GM19351 (cell line): ENCODE measurements around the gene LPCAT3.
"Not testable (repeated sequence)": the region's sequence is repeated elsewhere in the genome, so short reads cannot be mapped to it uniquely, and the experiment has no call there.

Experiments used
- ATAC-seq: cut with Tn5 transposase; IDR thresholded peaks from one replicate; pipeline ENCODE4 v1.9.1; 2021; ENCODE audit warnings: mild to moderate bottlenecking, moderate library complexity; ENCODE audit not compliant: unreplicated experiment

The LPCAT3 gene, protein sequence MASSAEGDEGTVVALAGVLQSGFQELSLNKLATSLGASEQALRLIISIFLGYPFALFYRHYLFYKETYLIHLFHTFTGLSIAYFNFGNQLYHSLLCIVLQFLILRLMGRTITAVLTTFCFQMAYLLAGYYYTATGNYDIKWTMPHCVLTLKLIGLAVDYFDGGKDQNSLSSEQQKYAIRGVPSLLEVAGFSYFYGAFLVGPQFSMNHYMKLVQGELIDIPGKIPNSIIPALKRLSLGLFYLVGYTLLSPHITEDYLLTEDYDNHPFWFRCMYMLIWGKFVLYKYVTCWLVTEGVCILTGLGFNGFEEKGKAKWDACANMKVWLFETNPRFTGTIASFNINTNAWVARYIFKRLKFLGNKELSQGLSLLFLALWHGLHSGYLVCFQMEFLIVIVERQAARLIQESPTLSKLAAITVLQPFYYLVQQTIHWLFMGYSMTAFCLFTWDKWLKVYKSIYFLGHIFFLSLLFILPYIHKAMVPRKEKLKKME

DNA sequence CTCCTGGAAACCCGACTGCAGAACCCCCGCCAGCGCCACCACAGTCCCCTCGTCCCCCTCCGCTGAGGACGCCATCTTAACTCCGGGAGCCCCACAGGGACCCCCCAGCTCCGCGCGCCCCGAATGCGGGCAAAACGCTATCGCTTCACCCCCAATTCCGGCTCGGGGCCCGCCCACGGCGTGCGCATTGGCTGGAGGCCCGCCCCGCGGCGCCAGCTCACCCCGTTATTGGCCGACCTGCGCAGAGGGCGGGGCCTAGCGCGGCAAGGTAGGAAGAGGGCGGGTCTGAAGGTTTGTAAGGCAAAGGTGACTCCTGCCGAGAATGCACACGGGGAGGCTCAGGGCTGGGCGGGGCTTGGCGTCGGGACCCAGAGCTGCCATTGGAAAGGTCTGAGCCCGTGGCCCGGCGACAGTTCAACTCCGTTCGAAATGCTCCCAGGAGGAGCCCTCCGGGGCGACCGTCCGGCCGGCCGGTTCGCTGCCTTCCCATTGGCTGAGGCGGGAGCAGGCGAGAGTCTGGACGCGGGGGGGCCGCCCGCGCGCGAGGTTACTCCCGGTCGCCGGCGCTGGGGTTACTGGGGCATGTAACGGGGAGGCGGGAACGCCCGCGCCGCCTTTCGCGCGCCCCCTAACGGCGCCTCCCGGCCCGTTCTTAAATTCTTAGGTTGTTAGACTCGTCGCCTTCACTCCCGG is at the start of gene LPCAT3:
TSS of gene LPCAT3 (minus strand) at position 127 of the 693 bp plus-strand sequence. CDS start at position 75, 52 bp downstream.
- peak; percentile 89 for ATAC-seq

DNA sequence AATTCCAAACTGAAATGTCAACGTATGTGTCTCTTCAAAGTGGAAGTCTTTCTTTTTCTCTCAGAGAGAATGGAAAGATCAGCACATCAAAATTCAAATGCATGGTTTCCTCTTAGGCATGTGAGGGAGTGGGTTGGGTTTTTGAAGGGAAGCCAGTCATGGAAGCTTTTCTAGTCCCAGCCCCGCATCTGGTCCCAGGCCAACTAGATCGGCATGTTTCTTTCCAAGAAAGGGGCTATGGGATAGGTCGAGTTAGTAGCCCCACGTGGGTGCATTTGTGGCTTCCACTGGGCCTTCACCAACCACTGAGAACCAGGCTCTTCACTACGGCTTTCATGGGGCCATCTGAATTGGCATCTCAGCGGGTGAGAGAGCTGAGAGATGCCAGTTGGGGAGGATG is 48.8 kb upstream of the LPCAT3 start:
- ATAC-seq, result no peak

DNA sequence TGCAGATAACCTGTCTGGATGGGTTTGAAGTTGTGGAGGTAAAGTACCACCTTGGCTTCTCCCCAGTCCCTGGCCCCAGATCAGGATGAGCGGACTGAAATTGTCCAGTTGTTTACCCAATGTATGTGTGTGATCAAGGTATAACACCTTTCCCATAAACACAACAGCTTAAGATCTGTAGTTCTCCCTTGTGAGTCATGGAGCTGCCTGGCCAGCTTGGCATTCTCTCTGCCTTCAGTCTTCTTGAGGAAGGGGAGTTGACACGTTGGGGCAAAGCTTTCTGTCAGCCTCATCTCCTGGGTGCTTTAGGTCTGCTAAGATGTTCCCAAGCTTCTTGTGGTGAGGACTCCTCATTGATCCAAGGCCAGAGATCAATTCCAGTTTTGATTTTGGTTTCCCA is 48.3 kb upstream of the LPCAT3 start:
- ATAC-seq, result no peak

DNA sequence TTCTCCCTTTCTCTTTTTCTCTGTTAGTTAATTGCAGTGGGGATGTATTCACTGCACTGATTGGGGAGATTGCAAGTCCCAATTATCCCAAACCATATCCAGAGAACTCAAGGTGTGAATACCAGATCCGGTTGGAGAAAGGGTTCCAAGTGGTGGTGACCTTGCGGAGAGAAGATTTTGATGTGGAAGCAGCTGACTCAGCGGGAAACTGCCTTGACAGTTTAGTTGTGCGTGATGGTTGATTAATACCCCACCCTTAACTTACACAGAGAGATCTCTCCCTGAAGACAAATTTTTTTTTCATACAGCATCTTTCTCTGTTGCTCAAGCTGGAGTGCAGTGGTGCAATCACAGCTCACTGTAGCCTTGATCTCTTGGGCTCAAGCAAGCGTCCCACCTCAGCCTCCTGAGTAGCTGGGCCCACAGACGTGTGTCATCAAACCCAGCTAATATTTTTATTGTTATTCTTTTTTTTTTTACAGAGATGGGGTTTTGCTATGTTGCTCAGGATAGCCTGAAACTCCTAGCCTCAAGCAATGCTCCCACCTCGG is 46.9 kb upstream of the LPCAT3 start:
- no peak for ATAC-seq

DNA sequence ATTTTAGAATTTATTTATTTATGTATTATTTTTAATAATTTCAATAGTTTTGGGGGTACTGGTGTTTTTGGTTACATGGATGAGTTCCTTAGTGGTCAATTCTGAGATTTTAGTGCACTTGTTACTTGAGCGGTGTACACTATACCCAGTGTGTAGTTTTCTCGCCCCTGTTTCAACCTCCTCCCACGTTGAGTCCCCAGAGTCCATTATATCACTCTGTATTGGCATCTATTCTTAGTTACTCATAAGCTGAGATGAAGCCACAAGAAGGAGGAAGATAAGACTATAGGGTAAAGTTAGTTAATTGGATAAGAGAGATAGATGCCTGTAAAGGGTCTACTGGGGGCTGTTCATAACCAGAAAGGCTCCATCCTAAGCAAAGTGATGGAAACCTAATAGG is 46.2 kb upstream of the LPCAT3 start:
- ATAC-seq, result no peak

DNA sequence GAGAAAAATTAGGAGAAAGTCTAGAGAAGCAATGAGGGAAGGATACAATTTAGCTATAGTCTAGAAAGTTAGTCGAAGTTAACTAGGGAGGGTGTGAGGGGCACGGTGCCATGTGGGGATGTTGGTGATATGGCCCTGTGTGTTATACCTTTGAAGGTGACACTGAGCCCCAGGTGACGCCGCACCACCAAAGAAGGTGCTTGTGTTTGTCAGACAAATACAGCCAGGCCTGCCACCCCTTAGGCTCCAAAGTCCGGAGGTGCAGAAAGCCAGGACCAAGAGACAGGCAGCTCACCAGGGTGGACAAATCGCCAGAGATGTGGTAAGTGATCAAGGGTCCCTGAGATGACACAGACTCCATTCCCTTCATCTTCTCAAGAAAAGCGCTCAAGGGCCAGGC is 43.3 kb upstream of the LPCAT3 start:
- no peak for ATAC-seq

DNA sequence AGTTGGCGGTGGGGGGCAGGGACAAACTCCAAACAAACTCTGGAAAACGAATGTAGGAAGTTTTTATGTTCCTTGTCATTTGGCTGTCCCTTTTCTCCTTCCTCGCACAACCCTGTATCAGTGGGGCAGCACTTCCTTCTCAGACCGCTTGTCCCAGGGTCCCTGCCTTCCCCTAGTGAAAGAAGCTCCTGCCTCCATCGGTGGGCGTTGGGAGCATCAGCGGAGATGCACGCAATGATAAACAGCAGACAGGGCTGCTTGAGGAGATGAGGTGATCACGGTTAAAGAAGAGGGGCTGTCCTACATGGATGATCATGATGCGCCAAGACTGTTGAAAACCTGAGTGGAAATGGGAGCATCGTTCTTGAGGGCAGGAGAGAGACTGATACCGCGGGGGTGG is 42.9 kb upstream of the LPCAT3 start:
- no peak for ATAC-seq

DNA sequence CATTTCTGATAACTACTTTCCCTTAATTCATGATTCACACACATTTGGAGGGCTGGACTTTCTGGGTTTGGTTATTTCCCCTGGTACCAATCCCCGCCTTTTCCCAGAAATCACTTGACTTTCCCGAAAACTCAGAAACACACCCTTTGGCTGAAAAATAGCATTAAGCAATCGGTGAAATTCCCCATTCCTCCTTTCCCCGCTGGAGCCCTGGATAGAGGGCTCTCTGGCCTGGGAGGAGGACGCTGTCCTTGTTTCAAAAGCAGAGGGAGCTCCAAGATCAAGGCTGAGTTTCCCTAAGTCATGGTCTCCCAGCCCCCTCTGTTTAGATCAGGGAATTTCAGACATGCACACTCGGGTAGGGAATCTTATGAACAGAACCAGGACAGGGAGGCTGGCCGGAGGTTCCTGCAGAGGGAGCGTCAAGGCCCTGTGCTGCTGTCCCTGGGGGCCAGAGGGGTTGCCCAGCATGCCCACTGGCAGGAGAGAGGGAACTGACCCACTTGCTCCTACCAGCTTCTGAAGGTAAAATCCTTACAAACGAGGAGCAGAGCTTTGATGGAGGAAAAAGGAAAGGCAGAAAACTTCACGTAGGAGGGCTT is 42.2 kb upstream of the LPCAT3 start, which contains the start of gene C1S:
TSS of gene C1S (plus strand) at position 366 of the 602 bp plus-strand sequence. CDS start 1,195 bp downstream, outside the sequence.
- no peak for ATAC-seq

DNA sequence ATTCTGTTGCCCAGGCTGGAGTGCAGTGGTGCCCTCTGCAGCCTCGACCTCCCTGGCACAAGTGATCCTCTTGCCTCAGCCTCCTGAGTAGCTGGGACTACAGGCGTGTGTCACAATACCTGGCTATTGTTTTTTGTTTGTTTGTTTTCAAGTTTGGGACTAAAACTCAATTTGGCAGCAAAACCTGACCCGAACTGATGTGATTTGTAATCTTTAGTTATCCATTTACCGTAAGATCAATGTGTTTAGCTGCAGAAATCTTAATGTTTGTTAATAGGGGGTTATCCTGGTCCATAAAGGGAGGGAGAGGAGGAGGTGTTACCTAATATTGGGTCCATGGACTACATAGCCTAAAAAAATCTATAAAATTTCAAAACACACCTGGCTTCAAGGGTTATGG is 41.5 kb upstream of the LPCAT3 start:
- ATAC-seq, result no peak

DNA sequence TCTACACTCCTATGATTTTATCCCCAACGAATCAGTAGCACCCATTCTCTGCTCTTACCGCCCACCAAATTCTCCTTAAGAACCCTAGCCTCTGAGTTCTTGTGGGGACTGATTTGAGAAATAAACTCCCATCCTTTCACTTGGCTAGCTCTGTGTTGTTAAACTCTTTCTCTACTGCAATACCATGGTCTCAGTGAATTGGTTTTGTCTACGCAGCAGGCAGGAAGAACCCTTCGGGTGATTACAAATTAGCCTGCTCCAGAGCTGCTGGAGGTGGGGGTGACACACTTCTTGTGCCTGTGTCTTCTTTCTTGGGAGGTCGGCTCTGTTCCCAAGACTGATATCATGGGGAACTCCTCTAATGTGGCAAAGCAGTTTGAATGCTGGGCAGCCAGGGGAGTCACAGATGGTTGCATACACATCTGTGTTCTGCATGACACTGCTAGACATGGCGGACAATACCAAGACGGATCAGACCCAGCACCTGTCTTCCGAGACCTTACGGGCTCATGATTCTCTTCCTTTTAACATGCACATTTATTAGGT is 40.6 kb upstream of the LPCAT3 start:
- ATAC-seq, result no peak

DNA sequence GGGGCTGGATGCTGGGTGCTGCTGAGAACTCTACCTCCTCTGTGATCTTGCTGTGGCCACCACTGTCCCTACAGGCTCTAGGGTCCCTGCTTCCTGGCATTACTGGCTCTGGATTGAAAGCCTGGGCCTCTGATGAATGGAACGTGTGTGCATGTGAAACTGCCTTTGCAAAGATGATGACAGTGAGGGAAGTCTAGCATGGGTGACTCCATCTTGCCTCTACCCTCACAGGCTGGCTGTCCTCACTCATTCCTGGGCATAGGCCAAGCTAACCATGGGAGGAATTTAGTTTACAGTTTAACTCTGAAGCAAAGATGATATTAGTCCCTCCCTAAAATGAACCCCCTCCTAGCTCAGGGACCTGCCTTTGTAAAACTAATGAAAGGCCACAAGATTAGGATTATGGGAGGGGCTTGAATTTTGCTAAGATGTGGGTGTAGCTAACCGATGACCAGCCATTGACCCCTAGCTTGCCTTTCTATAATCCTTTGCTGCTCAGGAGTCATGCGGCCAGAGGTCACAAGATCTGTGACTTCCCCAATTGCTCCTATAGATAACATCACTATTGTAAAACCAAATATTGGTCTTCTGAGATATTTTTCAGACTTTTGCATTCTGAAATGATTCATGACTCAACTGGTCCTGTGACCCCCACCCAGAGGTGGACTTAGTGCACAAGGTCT is 40.0 kb upstream of the LPCAT3 start:
- ATAC-seq, result no peak

DNA sequence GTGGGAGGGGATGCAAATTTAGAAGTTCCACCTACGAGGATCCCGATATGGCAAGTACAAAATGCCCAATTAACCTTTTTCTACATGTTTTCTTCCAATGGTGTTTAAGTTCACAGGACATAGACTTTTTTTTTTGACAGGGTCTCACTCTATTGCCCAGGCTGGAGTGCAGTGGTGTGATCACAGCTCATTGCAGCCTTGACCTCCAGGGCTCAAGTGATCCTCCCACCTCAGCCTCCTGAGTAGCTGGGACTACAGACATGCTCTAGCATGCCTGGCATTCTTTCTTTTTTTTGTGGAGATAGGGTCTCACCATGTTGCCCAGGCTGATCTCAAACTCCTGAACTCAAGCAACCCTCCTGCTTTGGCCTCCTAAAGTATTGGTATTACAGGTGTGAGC is 37.5 kb upstream of the LPCAT3 start:
- ATAC-seq, result not testable (repeated sequence)

DNA sequence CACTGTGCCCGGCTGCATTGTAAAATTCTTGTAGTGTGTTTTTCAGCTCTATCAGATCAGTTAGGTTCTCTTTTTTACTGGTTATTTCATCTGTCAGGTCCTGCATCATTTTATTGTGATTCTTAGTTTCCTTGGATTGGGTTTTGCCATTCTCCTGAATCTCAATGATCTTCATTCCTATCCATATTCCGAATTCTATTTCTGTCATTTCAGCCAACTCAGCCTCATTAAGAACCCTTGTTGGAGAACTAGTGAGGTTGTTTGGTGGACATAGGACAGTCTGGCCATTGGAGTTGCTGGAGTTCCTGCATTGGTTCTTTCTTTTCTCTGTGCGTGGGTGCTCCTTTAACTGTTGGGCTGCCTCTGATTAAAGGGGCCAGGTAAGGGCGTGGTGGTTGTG is 36.6 kb upstream of the LPCAT3 start:
- ATAC-seq, result no peak

DNA sequence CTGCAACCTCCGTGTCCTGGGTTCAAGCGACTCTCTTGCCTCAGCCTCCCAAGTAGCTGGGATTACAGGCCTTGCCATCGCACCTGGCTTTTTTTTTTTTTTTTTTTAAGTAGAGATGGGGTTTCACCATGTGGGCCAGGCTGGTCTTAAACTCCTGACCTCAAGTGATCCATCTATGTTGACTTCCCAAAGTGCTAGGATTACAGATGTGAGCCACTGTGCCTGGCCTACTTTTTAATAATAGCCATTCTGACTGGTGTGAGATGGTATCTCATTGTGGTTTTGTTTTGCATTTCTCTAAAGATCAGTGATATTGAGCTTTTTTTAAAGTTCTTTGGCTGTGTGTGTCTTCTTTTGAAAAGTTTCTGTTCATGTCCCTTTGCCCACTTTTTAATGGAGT is 31.7 kb upstream of the LPCAT3 start:
- ATAC-seq, result not testable (repeated sequence)

DNA sequence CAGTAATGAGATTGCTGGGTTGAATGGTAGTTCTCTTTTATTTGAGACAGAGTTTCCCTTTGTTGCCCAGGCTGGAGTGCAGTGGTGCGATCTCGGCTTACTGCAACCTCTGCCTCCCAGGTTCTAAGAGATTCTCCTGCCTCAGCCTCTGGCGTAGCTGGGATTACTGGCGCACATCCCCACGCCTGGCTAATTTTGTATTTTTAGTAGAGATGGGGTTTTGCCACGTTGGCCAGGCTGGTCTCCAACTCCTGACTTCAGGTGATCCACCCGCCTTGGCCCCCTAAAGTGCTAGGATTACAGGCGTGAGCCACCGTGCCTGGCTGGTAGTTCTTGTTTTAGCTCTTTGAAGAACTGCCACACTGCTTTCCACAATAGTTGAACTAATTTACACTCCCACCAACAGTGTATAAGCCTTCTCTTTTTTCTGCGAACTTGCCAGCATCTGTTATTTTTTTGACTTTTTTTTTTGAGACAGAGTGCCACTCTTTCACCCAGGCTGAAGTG is 31.2 kb upstream of the LPCAT3 start:
- not testable (repeated sequence) for ATAC-seq

DNA sequence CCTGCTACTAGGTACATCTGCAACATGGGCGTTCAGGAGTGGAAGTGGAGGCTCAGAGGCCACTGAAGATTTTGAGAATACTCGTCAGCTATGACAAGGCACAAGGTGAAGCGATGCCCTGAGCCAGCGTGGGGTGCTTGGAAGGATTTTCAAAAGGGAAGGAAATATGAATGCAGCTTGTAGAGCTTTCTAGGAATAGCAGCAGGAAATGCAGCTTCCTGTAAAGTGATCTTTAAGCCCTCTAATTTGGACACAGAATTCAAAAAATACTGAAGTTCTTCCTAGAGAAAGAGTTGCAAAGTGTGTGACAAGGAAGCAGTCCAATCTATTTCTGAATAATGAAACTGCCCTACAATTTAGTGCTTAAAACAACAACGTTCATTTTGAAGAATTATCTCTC is 29.0 kb upstream of the LPCAT3 start:
- no peak for ATAC-seq

DNA sequence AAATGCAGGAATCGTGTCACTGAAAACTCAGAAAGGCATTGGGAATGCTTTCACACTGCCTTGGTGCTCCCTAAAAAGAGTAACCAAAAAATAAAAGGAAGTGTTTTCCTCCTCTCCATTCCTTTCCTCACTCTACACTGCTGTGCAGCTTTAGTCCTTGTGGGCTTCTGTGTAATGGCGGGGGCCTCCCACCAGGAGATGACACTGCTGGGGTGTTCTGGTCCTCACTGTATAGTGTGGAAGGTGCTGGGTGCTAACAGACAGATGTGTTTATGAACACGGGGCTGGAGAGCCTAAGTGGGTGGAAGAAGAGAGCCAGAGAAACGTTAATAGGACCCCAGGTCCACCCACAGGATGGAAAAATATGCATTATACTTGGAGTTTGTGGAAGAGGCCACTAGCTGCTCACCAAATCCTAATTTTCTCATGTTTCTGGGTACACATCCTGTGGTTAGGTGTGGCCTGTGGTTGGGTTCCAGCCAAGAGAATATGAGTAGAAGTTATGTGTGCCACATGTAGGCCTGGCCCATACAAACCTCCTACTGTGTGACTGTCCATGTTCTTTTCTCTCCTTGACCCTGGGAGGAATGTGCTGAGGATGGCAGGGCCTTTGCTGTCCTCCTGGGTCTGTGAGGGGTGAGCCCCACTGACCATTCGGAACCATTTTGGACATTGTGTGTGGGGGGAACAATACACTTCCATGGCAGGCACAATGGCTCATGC is 28.3 kb upstream of the LPCAT3 start:
- ATAC-seq, result no peak

DNA sequence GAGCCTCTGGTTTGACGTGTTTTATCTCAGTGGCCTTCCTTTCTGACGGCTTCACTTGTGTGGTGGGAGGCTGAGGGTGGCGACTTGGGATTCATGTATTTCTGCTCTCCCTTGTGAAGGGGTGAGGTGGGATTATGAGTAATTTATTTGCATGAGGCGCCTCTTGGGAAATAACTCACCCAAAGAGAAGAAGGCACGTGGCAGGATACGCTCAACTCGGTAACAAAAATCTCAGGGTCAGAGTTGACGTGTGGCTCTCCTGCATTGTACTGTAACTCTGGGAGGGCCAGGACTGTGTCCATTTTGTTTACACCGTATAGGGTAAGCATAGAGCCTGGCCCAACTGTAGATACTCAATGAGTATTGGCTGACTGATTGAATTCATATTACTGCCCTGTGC is 27.6 kb upstream of the LPCAT3 start:
- no peak for ATAC-seq

DNA sequence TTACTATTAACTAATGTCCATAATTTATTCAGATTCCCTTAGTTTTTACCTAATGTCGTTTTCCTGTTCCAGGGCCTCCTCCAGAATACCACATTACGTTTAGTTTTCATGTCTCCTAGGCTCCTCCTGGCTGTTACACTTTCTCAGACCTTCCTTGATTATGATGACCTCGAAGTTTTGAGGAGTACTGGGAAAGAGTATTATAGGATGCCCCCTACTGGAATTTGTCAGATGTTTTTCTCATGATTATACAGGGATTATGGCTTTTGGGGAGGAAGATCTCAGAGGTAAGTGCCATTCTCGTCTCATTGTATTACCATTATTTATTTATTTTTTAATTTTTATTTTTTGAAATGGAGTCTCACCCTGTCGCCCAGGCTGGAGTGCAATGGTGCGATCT is 24.6 kb upstream of the LPCAT3 start:
- ATAC-seq, result no peak

DNA sequence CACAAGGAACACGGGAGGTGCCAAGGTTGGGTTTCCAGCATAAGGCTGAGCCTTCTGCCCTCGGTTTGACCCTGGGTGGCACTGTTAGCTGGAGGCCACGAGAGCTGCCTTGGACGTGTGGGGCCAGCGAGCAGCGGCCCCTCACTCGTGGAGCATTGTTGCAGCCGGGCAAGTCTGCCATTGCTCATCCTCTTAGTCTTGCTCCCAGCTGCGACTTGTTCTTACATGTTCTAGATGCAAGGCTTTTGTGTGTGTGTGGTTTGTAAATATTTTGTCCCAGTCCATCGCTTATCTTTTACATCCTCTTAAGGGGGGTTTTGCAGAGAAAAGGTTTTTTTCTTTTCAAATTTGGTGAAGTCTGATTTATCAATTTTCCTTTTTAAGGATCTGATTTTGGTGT is 21.1 kb upstream of the LPCAT3 start:
- no peak for ATAC-seq
